ENCODE data around the gene TNFAIP1.

The TNFAIP1 gene

GRCh38 chr17:28390984-28391383 is 55.4 kb downstream of the TNFAIP1 start:
- TF ChIP-seq CTCF (IDR thresholded peaks at IDR 0.05; ENCODE audit: control insufficient read depth, extremely low read depth, insufficient read depth), result no peak
- DNase-seq (ENCODE audit: low read depth), result no peak

DNA sequence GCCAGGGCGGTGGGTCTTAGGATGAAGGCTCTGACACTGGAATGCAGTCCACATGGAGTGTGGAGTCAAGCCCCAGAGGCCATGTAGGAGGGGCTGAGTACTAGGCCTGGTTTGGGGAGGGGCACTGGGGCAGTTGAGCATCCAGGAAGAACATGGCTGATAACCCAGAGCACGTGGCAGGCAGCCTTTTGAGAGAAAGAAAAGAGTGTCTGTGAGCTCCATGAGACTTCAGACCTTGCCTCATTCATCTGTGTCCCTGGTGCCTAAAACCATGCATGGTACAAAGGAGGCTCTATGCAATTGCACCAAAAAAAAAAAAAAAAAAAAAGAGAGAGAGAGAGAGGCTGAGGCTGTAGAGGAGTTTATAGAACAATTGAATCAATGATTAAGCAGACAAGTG is 55.8 kb downstream of the TNFAIP1 start:
- DNase-seq (ENCODE audit: low read depth), result no peak
- TF ChIP-seq CTCF (IDR thresholded peaks at IDR 0.05; ENCODE audit: control insufficient read depth, extremely low read depth, insufficient read depth), result no peak
- no peak overlapping the region for H3K4me3 ChIP-seq (ENCODE audit: low read depth, low read length)

More at GRCh38 chr17:28390984-28391383, 55.4 kb downstream of the TNFAIP1 start:
- H3K4me3 ChIP-seq (ENCODE audit: low read depth, low read length), result no peak overlapping the region

GRCh38 chr17:28392491-28392890 is 56.9 kb downstream of the TNFAIP1 start:
- no peak for TF ChIP-seq CTCF (IDR thresholded peaks at IDR 0.05; ENCODE audit: control insufficient read depth, extremely low read depth, insufficient read depth)
- no peak overlapping the region for H3K4me3 ChIP-seq (ENCODE audit: low read depth, low read length)
- DNase-seq (ENCODE audit: low read depth), result no peak

DNA sequence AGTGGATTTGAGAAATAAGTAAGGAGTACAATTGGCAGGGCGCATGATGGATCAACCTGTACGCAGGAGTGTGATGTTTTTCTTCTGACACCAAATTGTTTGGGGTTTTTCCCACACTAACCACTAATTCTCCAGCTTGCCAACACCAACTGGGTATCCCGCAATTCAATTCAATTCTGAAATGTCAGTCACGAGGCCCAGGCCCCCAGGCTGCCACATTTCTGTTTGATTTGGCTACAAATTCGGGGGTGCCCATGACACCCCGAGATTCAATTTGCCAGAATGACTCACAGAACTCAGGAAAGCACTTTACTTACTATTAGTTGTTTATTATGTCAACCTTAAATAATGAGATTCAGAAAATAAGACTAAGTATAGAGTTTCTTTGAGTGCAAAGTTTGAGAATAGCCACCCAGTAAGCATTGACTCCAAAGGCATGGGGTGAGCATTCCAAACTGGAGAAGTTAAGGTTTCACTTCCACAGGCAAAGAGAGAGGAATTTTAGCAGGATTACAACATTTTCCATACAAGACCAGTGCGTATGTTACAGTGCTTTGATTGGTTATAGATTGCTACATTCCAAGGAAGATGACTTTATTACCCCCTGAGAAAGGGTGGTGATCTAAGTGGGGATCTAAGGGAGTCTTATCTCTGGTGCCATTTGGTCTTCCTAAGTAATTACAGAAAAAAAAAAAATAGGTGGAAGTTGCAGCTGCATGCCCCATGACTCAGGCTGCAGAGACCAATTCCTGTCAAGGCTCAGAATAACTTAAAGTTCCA is 59.0 kb downstream of the TNFAIP1 start:
- no peak overlapping the region for H3K4me3 ChIP-seq (ENCODE audit: low read depth, low read length)
- no peak for DNase-seq (ENCODE audit: low read depth)
- no peak for TF ChIP-seq CTCF (IDR thresholded peaks at IDR 0.05; ENCODE audit: control insufficient read depth, extremely low read depth, insufficient read depth)

DNA sequence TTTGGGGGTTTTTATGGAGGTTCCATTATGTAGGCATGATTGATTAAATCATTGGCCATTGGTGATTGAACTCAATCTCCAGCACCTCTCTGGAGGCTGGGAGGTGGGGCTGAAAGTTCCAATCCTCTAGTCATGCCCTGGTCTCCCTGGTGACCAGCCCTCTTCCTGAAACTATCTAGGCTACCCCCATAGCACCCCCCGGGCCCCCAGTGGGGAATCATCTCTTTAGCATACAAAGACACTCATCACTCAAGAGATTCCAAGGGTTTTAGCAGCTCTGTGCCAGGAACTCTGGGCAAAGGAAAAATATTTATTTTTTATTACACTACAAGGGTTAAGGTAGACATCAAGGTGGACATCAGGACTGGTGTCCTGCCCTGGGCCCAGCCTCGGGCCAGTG is 59.9 kb downstream of the TNFAIP1 start:
- no peak for TF ChIP-seq CTCF (IDR thresholded peaks at IDR 0.05; ENCODE audit: control insufficient read depth, extremely low read depth, insufficient read depth)
- H3K4me3 ChIP-seq (ENCODE audit: low read depth, low read length), result no peak overlapping the region
- DNase-seq (ENCODE audit: low read depth), result no peak

GRCh38 chr17:28395968-28396367 is 60.4 kb downstream of the TNFAIP1 start:
- no peak for TF ChIP-seq CTCF (IDR thresholded peaks at IDR 0.05; ENCODE audit: control insufficient read depth, extremely low read depth, insufficient read depth)
- H3K4me3 ChIP-seq (ENCODE audit: low read depth, low read length), result no peak overlapping the region
- no peak for DNase-seq (ENCODE audit: low read depth)

Data from LNCaP clone FGC (cell line).